ENCODE data around the gene MTIF3. TPM values are rescaled to one million over a fixed set of nuclear protein-coding genes. Genes with fewer than 3 reads are reported as not detected.
"Not testable (repeated sequence)": the region's sequence is repeated elsewhere in the genome, so short reads cannot be mapped to it uniquely, and the experiment has no call there.

The MTIF3 gene
- polyA plus RNA-seq, 1 of the 3 experiments (the other 2 are of a cell fraction) = 29.5 TPM

GRCh38 chr13:27401210-27401609 is 49.2 kb downstream of the MTIF3 start:
- Histone ChIP-seq H3F3A (replicated peaks; ENCODE audit: insufficient read depth) (no peaks in the 10 kb centered on the region), H3K4me2 (no peak overlapping the region), H3K27ac (ENCODE audit: low read depth in 2 of 2, low read length in 1 of 2) (no peak overlapping the region), H3K9me2 (no peaks in the 10 kb centered on the region), H3K9me3 (no peaks in the 10 kb centered on the region), H3K9ac (no peak overlapping the region), H3K4me3 (ENCODE audit: low read depth in 2 of 2, low read length in 1 of 2) (no peak overlapping the region), H4K20me1 (ENCODE audit: insufficient read depth) (no peaks in the 10 kb centered on the region), H3K4me1 (ENCODE audit: control insufficient read depth in 1 of 2, insufficient read depth in 2 of 2, low read depth in 1 of 2, low read length in 1 of 2) (no peaks in the 10 kb centered on the region), H3K79me2 (ENCODE audit: insufficient read depth) (no peaks in the 10 kb centered on the region), H2AFZ (ENCODE audit: low read depth) (no peak overlapping the region), H3K27me3 (ENCODE audit: insufficient read depth) (peaks cover 37% of the 10 kb centered on the region; the same call in 1 of the 2 replicates), H3K36me3 (replicated peaks in 1 of 2; ENCODE audit: control insufficient read depth in 1 of 2, insufficient read depth in 2 of 2, low read length in 1 of 2) (no peaks in the 10 kb centered on the region)
- POLR2A ChIA-PET = no interaction called here
- 18% methylated on average over 3 of the region's 3 CpGs for WGBS (ENCODE audit: low lambda C conversion rate)
- no peak for DNase-seq
- CTCF ChIA-PET = interaction anchor here (0.6 to 1.5 kb wide), 5 partner anchors 26 to 579 kb away, joined by 3 to 4 read pairs (median 4); no protein-coding TSS in a partner anchor
- TF ChIP-seq NFIC (IDR thresholded peaks at IDR 0.05; ENCODE audit: borderline replicate concordance) (no peak), FOXJ3 (CRISPR knock-in tag; IDR thresholded peaks at IDR 0.05) (no peak), EP300 (IDR thresholded peaks at IDR 0.05; ENCODE audit: borderline replicate concordance in 1 of 2, low read depth in 1 of 2, low read length in 1 of 2) (no peak), TAF1 (IDR thresholded peaks at IDR 0.05; ENCODE audit: borderline replicate concordance, low read depth, low read length) (no peak), RXRA (IDR thresholded peaks at IDR 0.05; ENCODE audit: borderline replicate concordance, low read depth) (no peak), GATA2 (CRISPR knock-in tag; IDR thresholded peaks at IDR 0.05) (no peak), JUND (IDR thresholded peaks at IDR 0.05) (no peak), ELF1 (IDR thresholded peaks at IDR 0.05) (no peak), FOXM1 (IDR thresholded peaks at IDR 0.05; ENCODE audit: low read depth) (no peak), YY1 (IDR thresholded peaks at IDR 0.05; ENCODE audit: low read depth) (no peak), SMC3 (IDR thresholded peaks at IDR 0.05; ENCODE audit: low read depth, low read length) (no peak), ZBTB33 (IDR thresholded peaks at IDR 0.05; ENCODE audit: borderline replicate concordance, low read depth) (no peak)
- TF ChIP-seq, protein P1, sequence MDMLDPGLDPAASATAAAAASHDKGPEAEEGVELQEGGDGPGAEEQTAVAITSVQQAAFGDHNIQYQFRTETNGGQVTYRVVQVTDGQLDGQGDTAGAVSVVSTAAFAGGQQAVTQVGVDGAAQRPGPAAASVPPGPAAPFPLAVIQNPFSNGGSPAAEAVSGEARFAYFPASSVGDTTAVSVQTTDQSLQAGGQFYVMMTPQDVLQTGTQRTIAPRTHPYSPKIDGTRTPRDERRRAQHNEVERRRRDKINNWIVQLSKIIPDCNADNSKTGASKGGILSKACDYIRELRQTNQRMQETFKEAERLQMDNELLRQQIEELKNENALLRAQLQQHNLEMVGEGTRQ (IDR thresholded peaks at IDR 0.05; ENCODE audit: borderline replicate concordance, low read depth, low read length) = no peak
- TF ChIP-seq, protein P2, sequence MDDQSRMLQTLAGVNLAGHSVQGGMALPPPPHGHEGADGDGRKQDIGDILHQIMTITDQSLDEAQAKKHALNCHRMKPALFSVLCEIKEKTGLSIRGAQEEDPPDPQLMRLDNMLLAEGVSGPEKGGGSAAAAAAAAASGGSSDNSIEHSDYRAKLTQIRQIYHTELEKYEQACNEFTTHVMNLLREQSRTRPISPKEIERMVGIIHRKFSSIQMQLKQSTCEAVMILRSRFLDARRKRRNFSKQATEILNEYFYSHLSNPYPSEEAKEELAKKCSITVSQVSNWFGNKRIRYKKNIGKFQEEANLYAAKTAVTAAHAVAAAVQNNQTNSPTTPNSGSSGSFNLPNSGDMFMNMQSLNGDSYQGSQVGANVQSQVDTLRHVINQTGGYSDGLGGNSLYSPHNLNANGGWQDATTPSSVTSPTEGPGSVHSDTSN (IDR thresholded peaks at IDR 0.05) = no peak
- TF ChIP-seq, protein P3, sequence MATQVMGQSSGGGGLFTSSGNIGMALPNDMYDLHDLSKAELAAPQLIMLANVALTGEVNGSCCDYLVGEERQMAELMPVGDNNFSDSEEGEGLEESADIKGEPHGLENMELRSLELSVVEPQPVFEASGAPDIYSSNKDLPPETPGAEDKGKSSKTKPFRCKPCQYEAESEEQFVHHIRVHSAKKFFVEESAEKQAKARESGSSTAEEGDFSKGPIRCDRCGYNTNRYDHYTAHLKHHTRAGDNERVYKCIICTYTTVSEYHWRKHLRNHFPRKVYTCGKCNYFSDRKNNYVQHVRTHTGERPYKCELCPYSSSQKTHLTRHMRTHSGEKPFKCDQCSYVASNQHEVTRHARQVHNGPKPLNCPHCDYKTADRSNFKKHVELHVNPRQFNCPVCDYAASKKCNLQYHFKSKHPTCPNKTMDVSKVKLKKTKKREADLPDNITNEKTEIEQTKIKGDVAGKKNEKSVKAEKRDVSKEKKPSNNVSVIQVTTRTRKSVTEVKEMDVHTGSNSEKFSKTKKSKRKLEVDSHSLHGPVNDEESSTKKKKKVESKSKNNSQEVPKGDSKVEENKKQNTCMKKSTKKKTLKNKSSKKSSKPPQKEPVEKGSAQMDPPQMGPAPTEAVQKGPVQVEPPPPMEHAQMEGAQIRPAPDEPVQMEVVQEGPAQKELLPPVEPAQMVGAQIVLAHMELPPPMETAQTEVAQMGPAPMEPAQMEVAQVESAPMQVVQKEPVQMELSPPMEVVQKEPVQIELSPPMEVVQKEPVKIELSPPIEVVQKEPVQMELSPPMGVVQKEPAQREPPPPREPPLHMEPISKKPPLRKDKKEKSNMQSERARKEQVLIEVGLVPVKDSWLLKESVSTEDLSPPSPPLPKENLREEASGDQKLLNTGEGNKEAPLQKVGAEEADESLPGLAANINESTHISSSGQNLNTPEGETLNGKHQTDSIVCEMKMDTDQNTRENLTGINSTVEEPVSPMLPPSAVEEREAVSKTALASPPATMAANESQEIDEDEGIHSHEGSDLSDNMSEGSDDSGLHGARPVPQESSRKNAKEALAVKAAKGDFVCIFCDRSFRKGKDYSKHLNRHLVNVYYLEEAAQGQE (IDR thresholded peaks at IDR 0.05; ENCODE audit: low read depth, low read length) = no peak
- TF ChIP-seq, protein P4, sequence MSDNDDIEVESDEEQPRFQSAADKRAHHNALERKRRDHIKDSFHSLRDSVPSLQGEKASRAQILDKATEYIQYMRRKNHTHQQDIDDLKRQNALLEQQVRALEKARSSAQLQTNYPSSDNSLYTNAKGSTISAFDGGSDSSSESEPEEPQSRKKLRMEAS (IDR thresholded peaks at IDR 0.05; ENCODE audit: low read depth) = no peak

GRCh38 chr13:27400405-27400804 is 50.0 kb downstream of the MTIF3 start:
- H3K9me3 ChIP-seq; H3K4me2 ChIP-seq; H3K4me3 ChIP-seq (ENCODE audit: low read depth in 2 of 2, low read length in 1 of 2); H3K9ac ChIP-seq; DNase-seq; H3F3A ChIP-seq (replicated peaks; ENCODE audit: insufficient read depth); H4K20me1 ChIP-seq (ENCODE audit: insufficient read depth); H3K36me3 ChIP-seq (replicated peaks in 1 of 2; ENCODE audit: control insufficient read depth in 1 of 2, insufficient read depth in 2 of 2, low read length in 1 of 2); H2AFZ ChIP-seq (ENCODE audit: low read depth); H3K4me1 ChIP-seq (ENCODE audit: control insufficient read depth in 1 of 2, insufficient read depth in 2 of 2, low read depth in 1 of 2, low read length in 1 of 2); H3K9me2 ChIP-seq; H3K27ac ChIP-seq (ENCODE audit: low read depth in 2 of 2, low read length in 1 of 2); H3K79me2 ChIP-seq (ENCODE audit: insufficient read depth); POLR2A ChIA-PET: not testable (repeated sequence)
- CTCF ChIA-PET = interaction anchor here (0.9 to 1.5 kb wide), 2 partner anchors 25 to 38 kb away, joined by 3 to 4 read pairs; no protein-coding TSS in a partner anchor
- peaks cover 37% of the 10 kb centered on the region; the same call in 1 of the 2 replicates for H3K27me3 ChIP-seq (ENCODE audit: insufficient read depth)
- whole genome bisulfite sequencing (ENCODE audit: low lambda C conversion rate) = 17% methylated on average over 6 of the region's 6 CpGs
